Neutrophil (primary cell): Measurements from ENCODE around the gene ACVR1.
"Not testable (repeated sequence)": the region's sequence is repeated elsewhere in the genome, so short reads cannot be mapped to it uniquely, and the experiment has no call there.

Experiments
- H3K27ac ChIP-seq: fragments of 200-600 bp; sonication (generic); 2 replicates; pipeline ENCODE4 v1.5.1; 2016; ENCODE audit warnings: mild to moderate bottlenecking, moderate library complexity
- H3K27me3 ChIP-seq: fragments of 200-600 bp; sonication (generic); 2 replicates; pipeline ENCODE4 v1.6.0; 2016; ENCODE audit warnings: mild to moderate bottlenecking
- H3K36me3 ChIP-seq: fragments of 200-600 bp; sonication (generic); 2 replicates; pipeline ENCODE4 v1.5.1; 2017
- H3K4me1 ChIP-seq, 2 experiments: fragments of 200-600 bp in 1 of 2; sonication (generic) in 1 of 2; 1 replicate in 1 of 2; 2 replicates in 1 of 2; pipeline versions ENCODE4 v1.5.1 to v1.6.1; 2013 to 2016; ENCODE audit warnings: low read depth in 1 of 2, low read length in 1 of 2, mild to moderate bottlenecking in 1 of 2, moderate library complexity in 1 of 2; ENCODE audit not compliant: control insufficient read depth in 1 of 2, insufficient read depth in 1 of 2
- H3K4me3 ChIP-seq, 2 experiments: fragments of 200-600 bp in 1 of 2; sonication (generic) in 1 of 2; 1 replicate in 1 of 2; 2 replicates in 1 of 2; pipeline ENCODE4 v1.5.1; 2013 to 2016; ENCODE audit warnings: low read depth in 1 of 2, low read length in 1 of 2, mild to moderate bottlenecking in 1 of 2, moderate library complexity in 1 of 2
- H3K9me3 ChIP-seq: fragments of 200-600 bp; sonication (generic); 2 replicates; pipeline ENCODE4 v1.5.1; 2016
- CTCF ChIP-seq: fragments of 200-600 bp; sonication (generic); IDR thresholded peaks from 2 replicates; pipeline ENCODE4 v1.5.1; 2016; ENCODE audit warnings: antibody characterized with exemption

ACVR1 gene

GRCh38 chr2:157722580-157723234, 153.4 kb downstream of the ACVR1 start:
- Histone ChIP-seq H3K27ac (no peak overlapping the region), H3K9me3 (peaks cover 5% of the 10 kb centered on the region), H3K4me1 (no peaks in the 10 kb centered on the region), H3K27me3 (no peaks in the 10 kb centered on the region), H3K4me3 (no peak overlapping the region), H3K36me3 (no peaks in the 10 kb centered on the region)
- no peak for TF ChIP-seq CTCF

GRCh38 chr2:157720504-157720903, 155.6 kb downstream of the ACVR1 start:
- H3K4me1 ChIP-seq, result no peaks in the 10 kb centered on the region
- TF ChIP-seq CTCF, result no peak

GRCh38 chr2:157704653-157705052, 171.5 kb downstream of the ACVR1 start:
- H3K4me1 ChIP-seq, H3K27ac ChIP-seq, H3K36me3 ChIP-seq, H3K27me3 ChIP-seq, H3K9me3 ChIP-seq, H3K4me3 ChIP-seq: not testable (repeated sequence)

More at GRCh38 chr2:157720504-157720903, 155.6 kb downstream of the ACVR1 start:
- no peaks in the 10 kb centered on the region for H3K27me3 ChIP-seq
- H3K36me3 ChIP-seq, result no peaks in the 10 kb centered on the region
- H3K9me3 ChIP-seq, result peaks cover 5% of the 10 kb centered on the region
- no peak overlapping the region for H3K4me3 ChIP-seq
- H3K27ac ChIP-seq, result no peak overlapping the region

GRCh38 chr2:157704148-157704547, 172.0 kb downstream of the ACVR1 start:
- not testable (repeated sequence) for H3K4me3 ChIP-seq, H3K9me3 ChIP-seq, H3K36me3 ChIP-seq, H3K27ac ChIP-seq, H3K27me3 ChIP-seq, H3K4me1 ChIP-seq

- no peak for TF ChIP-seq CTCF
- H3K36me3 ChIP-seq, result no peaks in the 10 kb centered on the region
- no peaks in the 10 kb centered on the region for H3K9me3 ChIP-seq
- H3K4me1 ChIP-seq, result no peaks in the 10 kb centered on the region
- no peak overlapping the region for H3K27ac ChIP-seq
- no peak overlapping the region for H3K4me3 ChIP-seq
- H3K27me3 ChIP-seq, result no peaks in the 10 kb centered on the region
Observed at GRCh38 chr2:157699806-157700205, 176.3 kb downstream of the ACVR1 start.

- Histone ChIP-seq H3K9me3 (no peaks in the 10 kb centered on the region), H3K27ac (no peak overlapping the region), H3K36me3 (no peaks in the 10 kb centered on the region), H3K4me3 (no peak overlapping the region), H3K27me3 (no peaks in the 10 kb centered on the region), H3K4me1 (no peaks in the 10 kb centered on the region)
- TF ChIP-seq CTCF, result no peak
Observed at GRCh38 chr2:157699009-157699408, 177.1 kb downstream of the ACVR1 start.
